ENCODE data around the gene HOXA5. TPM values are rescaled to one million over a fixed set of nuclear protein-coding genes. Genes with fewer than 3 reads are reported as not detected.

The HOXA5 gene
- total RNA-seq, 1 experiment from 2014 or later, result not detected

DNA sequence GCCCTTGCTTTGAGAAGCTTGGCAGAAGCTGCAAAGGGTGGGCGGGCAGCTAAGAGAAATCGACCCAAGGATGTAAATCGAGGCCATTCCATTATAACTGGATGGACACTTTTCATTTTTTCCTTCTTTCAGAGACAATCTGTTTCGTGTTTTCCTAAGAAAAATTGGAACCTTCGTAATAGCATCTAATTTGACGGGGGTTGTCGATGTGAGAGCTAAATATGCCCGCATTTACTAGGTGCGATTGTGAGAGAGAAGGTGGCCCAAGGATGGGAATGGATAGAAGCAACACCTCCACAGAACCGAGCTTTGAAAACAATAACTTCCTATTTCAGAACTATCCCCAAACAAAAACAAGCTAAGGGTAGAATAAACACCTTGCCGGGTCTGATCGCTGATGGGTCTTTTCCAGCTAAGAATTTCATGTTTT is 12.1 kb downstream of the HOXA5 start:
- Mint-ChIP-seq H3K27me3 (ENCODE audit: low read depth) (peaks cover 97% of the 10 kb centered on the region), H3K4me3 (peak overlapping the region; percentile 46 to 60; a peak in 3 of 5 replicates)

More for the DNA sequence above, 12.1 kb downstream of the HOXA5 start:
- peaks cover 0 to 10% of the 10 kb centered on the region in 2 experiments; a peak in 2 of 5 replicates for H3K9me3 Mint-ChIP-seq
- no peaks in the 10 kb centered on the region; a peak in 1 of 7 replicates for H3K36me3 Mint-ChIP-seq (ENCODE audit: insufficient read depth in 1 of 3, low read depth in 3 of 3)
- no CpG with 5 or more reads among the region's 12 CpGs for WGBS (ENCODE audit: extremely low coverage, insufficient read length, low lambda C conversion rate)
- H3K4me1 Mint-ChIP-seq, result no peaks in the 10 kb centered on the region
- H3T11ph ChIP-seq (ENCODE audit: low read length), result no peak overlapping the region
- H3K9me3 ChIP-seq (ENCODE audit: control insufficient read depth, low read depth, low read length), result no peaks in the 10 kb centered on the region
- H3K27me3 ChIP-seq (ENCODE audit: insufficient read depth, low read length), result peaks cover 95% of the 10 kb centered on the region
- peaks cover 3% of the 10 kb centered on the region for H4K20me1 ChIP-seq (ENCODE audit: control insufficient read depth, insufficient read depth, insufficient read length)
- no peak overlapping the region for H2BK15ac ChIP-seq (ENCODE audit: low read depth, low read length)
- no peak overlapping the region for H2BK20ac ChIP-seq (ENCODE audit: low read depth, low read length, poor library complexity, severe bottlenecking)
- H4K8ac ChIP-seq (replicated peaks; ENCODE audit: insufficient read length, low read depth, low read length), result no peak overlapping the region
- H3K4me2 ChIP-seq (ENCODE audit: insufficient read depth, insufficient read length, low read length), result peak overlapping the region; percentile 20
- H2BK5ac ChIP-seq (ENCODE audit: insufficient read length, low read length), result no peak overlapping the region
- no peak overlapping the region for H3K14ac ChIP-seq (ENCODE audit: insufficient read depth, low read length)
- no peaks in the 10 kb centered on the region for H3K4me1 ChIP-seq (ENCODE audit: insufficient read depth, low read length)
- H3K27ac ChIP-seq (ENCODE audit: insufficient read length, low read depth, low read length), result no peak overlapping the region
- H3K18ac ChIP-seq (ENCODE audit: insufficient read length, low read depth, low read length), result no peak overlapping the region
- H3K56ac ChIP-seq (ENCODE audit: insufficient read length, low read depth, low read length), result no peak overlapping the region
- no peak overlapping the region for H2AFZ ChIP-seq (ENCODE audit: low read length)
- H2AK5ac ChIP-seq (ENCODE audit: insufficient read length, low read length), result no peak overlapping the region
- no peak overlapping the region for H4K5ac ChIP-seq (ENCODE audit: insufficient read length, low read depth, low read length)
- no peak overlapping the region for H3K23ac ChIP-seq (ENCODE audit: insufficient read length, low read depth, low read length)
- H3K23me2 ChIP-seq (ENCODE audit: insufficient read length, low read depth, low read length, poor library complexity, severe bottlenecking), result no peaks in the 10 kb centered on the region
- H3K27ac Mint-ChIP-seq, result no peak overlapping the region
- no peaks in the 10 kb centered on the region for H3K79me1 ChIP-seq (ENCODE audit: insufficient read depth, low read depth, low read length, poor library complexity, severe bottlenecking)
- no peak overlapping the region for H2BK120ac ChIP-seq (ENCODE audit: low read depth, low read length, poor library complexity, severe bottlenecking)
- no peak for DNase-seq
- H4K91ac ChIP-seq (ENCODE audit: insufficient read length, low read depth, low read length), result no peak overlapping the region
- H3K9ac ChIP-seq (ENCODE audit: extremely low read depth, insufficient read length, low read length), result no peak overlapping the region
- H3K79me2 ChIP-seq (ENCODE audit: insufficient read depth, low read length), result no peaks in the 10 kb centered on the region
- no peak overlapping the region for H3K4ac ChIP-seq (ENCODE audit: low read depth, low read length)
- TF ChIP-seq, protein P1, sequence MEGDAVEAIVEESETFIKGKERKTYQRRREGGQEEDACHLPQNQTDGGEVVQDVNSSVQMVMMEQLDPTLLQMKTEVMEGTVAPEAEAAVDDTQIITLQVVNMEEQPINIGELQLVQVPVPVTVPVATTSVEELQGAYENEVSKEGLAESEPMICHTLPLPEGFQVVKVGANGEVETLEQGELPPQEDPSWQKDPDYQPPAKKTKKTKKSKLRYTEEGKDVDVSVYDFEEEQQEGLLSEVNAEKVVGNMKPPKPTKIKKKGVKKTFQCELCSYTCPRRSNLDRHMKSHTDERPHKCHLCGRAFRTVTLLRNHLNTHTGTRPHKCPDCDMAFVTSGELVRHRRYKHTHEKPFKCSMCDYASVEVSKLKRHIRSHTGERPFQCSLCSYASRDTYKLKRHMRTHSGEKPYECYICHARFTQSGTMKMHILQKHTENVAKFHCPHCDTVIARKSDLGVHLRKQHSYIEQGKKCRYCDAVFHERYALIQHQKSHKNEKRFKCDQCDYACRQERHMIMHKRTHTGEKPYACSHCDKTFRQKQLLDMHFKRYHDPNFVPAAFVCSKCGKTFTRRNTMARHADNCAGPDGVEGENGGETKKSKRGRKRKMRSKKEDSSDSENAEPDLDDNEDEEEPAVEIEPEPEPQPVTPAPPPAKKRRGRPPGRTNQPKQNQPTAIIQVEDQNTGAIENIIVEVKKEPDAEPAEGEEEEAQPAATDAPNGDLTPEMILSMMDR (conservative IDR thresholded peaks at IDR 0.05), result no peak
- H2BK12ac ChIP-seq (ENCODE audit: insufficient read length, low read depth, low read length), result no peak overlapping the region

Measured in H9 (cell line).